GM18867 (cell line): ENCODE measurements around the gene TXNDC12.
"Not testable (repeated sequence)": the region's sequence is repeated elsewhere in the genome, so short reads cannot be mapped to it uniquely, and the experiment has no call there.

Experiments used
- ATAC-seq: cut with Tn5 transposase; IDR thresholded peaks from one replicate; pipeline ENCODE4 v1.9.1; 2021; ENCODE audit warnings: mild to moderate bottlenecking, moderate library complexity; ENCODE audit not compliant: unreplicated experiment

TXNDC12 gene

DNA sequence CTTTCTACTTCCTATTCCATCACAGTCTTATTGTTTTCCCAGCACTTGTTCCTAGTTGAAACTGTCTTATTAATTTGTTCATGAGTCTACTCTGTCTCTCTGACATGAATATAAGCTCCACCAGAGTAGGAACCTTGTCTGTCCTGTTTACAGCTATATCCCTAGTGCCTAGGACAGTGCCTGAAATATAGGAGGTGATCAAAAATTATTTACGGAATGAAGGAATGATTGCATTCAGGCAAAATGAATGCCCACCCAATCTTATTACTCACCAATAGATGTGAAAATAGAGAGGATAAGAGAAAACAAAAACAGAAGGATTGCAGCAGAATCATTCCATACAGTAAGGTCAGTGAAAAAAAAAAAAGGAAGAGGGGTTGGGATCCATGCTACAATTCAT, 1.1 kb downstream of the TXNDC12 start:
- no peak for ATAC-seq

DNA sequence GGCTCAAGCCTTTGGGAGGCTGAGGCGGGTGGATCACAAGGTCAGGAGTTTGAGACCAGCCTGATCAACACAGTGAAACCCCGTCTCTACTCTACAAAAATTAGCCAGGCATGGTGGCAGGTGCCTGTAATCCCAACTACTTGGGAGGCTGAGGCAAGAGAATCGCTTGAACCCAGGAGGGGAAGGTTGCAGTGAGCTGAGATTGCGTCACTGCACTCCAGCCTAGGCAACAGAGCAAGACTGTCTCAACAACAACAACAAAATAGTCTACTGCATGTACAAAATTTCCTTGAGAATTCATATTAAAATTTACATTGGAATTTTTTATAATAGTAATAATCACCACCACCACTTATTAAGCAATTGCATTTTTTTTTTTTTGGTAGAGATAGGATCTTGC, 5.7 kb downstream of the TXNDC12 start:
- ATAC-seq = not testable (repeated sequence)

DNA sequence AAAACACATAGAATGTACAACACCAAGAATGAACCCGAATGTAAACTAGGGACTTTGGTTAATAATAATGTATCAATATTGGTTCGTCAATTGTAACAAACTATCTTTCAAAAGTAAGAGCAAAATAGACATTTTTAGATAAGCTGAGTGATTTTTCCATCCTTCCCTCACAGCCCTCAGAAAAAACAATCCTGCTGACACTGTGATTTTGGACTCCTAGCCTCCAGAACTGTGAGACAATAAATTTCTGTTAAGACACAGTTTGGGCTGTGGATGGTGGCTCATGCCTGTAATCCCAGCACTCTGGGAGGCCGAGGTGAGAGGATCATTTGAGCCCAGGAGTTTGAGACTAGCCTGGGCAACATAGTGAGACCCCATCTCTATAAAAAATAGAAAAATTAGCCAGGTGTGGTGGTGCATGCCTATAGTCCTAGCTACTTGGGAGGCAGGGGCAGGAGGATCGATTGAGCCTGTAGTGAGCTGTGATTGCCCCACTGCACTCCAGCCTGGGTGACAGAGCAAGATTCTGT, 9.3 kb downstream of the TXNDC12 start:
- not testable (repeated sequence) for ATAC-seq

DNA sequence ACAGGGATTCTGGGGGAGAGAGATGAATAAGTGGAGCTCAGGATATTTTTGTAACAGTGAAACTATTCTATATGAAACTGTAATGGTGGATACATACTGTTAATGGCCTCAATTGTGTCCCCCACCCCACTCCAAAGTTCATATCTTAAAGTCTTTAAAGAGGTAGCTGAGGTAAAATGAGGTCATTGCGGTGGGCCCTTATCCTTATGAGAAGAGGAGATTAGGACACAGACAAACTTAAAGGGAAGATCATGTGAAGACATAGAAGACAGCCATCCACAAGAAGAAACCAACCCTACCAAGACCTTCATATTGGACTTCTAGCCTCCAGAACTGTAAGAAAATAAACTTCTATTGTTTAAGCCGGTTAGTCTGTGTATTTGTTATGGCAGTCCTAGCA, 9.8 kb downstream of the TXNDC12 start:
- ATAC-seq = no peak

DNA sequence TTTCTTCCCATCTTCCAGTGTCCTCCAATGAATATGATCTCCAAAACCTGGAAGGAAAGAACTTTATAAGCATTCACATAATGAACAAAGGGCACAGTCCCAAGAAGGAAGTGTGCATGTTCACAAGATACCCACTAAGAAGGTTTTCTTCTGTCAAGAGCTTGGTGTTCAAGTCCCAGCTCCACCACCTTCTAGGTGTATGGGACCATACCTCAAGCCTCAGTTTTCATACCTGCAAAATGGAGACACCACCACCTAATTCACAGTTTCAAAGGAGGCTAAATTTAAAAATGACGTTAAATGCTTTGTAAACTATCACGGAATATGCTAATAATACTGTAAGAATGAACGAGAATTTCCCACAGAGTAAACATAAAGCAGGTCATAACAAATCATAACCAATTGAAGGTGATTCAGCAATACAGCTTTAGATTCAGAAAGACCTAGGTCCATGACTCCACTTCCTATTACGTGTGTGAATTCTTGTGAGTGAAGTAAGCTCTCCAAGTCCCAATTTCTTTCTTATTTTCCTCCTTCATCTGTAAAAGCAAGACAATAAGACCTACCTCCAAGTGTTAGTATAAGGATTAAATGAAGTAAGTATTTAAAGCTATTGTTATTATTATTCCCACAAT, 13.3 kb downstream of the TXNDC12 start:
- ATAC-seq = no peak

DNA sequence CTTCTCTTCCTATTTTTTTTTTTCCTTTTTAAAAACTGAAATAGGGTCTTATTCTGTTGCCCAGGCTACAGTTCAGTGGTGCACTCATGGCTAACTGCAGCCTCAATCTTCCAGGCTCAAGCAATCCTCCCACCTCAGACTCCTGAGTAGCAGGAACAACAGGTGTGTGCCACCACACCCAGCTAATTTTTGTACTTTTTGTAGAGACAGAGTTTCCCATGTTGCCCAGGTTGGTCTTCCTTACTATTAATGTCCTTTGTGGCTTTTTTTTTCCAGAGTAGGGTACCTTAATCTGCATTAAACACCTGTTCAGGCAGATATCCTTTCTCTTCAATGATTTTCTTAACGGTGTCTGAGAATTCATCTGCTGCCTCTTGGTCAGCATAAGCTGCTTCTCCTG, 17.1 kb downstream of the TXNDC12 start:
- ATAC-seq = no peak

DNA sequence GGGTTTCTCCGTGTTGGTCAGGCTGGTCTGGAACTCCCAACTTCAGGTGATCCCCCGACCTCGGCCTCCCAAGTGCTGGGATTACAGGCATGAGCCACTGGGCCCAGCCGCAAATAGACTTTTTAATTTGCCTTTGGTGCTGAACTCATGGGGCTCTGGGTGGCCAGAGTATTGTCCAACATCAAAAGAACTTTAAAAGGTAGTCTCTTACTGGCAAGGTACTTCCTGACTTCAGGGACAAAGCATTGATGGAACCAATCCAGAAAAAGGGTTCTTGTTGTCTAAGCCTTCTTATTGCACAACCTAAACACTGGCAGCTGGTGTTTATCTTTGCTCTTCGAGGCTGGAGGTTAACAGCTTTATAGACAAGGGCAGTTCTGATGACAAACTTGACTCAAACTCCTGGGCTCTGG, 17.6 kb downstream of the TXNDC12 start:
- no peak for ATAC-seq

DNA sequence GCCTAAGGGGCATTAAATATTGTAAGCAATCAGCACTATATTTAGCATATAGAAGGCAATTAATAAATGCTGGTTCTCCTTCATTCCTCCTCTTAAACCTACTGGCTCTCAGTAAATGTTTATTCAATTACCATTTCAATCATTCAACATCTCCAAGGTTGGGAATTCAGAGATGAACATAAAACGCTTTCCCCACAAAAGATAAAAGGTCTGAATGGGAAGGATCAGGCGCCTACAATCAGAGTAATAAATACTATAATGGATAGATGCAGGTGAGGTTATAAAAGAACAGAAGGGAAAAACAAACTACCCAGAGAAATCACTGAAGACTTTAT, 21.0 kb downstream of the TXNDC12 start:
- no peak for ATAC-seq

DNA sequence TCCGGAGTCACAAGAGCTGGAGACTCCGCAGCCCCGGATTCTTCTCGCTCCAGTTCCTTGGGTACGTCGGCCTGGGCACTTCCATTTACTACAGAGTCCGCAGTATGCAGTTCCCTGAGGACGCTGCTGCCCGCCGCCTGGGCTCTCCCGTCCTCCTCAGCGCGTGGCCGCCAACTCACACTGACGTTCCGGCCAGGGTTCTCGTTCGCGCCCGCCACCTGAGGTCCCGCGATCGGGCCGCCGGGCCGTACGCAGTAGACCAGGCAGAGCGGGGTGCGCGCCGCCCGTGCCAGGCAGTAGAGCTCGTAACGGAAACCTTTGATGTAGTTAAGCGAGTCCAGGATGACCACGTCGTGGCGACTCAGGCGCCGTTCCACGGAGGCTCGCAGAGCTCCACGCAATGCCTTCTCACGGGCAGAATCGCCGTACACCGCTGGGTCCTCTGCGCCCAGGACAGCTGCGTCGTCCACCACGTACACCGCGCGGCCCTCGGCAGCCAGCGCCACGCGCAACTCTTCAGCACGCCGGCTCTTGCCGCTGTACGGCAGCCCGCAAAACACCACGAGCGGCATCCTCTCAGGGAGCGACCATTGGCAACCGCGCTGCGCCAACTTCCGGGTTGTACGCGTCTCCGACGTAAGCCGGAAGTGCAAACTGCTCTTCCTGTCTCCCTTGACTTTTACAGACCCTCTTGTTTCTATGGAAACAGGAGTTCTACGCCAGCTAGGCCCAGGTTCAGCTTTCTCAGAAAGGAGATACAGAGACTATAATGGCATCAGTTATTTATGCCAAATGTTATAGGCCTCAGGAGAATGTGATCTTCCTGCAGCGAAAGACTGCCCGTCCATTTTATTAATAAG, 21.6 kb downstream of the TXNDC12 start, which contains the start of gene KTI12:
KTI12 (minus strand) TSS at position 621 of the 860 bp plus-strand sequence; CDS start at position 572, 49 bp downstream.
- ATAC-seq = peak; percentile 84

DNA sequence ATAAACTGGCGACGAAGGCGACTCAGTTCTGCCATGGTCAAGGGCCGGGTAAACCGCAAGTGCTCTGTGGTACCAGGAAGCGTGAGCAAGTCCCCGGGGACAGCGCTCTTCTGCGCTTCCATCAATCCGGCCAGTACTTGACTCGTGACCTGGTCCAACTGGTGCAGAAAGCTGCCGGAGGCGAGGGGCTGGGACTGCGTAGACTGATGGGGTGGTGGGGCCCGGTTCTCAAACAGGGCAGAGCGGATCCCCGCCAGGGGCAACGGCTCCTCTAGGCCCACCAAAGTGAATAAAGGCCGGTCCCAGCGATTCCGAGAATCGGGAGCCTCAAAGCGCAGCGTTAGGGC, 22.2 kb downstream of the TXNDC12 start:
- no peak for ATAC-seq

DNA sequence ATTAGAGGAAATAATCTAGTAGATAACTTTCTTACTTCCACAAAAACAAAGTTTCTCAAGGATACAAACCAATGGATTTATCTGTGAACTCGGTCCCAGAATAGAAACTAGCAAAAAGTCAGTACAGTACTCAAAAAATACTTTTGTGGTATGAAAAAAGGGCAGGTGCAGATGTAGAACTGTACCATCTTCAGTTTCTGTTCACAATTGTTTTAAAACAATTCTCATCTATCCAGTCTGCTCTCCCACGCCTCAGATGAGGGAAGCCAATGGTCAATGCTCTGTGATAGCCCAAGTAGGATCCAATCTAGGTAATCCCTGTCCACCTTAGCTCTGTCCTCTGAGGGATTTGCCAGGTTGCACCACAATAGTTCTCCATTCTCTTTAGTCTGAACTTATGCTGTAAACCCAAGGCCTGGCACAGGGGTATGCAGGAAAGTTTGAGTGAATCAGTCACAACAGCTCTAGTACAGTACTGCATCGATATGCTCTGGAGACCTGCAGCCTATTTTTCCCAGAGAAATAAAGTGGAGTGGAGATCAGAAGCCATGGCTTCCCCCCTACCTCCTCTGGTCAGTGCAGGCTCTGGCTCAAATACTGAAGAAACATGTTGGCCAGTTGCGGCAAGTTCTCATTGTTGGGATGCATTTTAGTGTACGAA, 22.7 kb downstream of the TXNDC12 start:
- no peak for ATAC-seq

DNA sequence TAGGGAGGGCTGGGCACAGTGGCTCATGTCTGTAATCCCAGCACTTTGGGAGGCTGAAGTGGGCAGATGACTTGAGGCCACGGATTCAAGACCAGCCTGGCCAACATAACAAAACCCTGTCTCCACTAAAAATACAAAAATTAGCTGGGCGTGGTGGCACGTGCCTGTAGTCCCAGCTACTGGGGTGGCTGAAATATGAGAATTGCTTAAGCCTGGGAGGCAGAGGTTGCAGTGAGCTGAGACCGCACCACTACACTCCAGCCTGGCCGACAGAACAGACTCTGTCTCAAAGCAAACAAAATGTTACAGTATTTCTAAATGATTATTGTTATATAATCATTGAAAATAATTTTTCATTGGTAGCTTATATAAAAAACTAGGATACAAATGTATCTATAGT, 26.2 kb downstream of the TXNDC12 start:
- ATAC-seq = not testable (repeated sequence)

DNA sequence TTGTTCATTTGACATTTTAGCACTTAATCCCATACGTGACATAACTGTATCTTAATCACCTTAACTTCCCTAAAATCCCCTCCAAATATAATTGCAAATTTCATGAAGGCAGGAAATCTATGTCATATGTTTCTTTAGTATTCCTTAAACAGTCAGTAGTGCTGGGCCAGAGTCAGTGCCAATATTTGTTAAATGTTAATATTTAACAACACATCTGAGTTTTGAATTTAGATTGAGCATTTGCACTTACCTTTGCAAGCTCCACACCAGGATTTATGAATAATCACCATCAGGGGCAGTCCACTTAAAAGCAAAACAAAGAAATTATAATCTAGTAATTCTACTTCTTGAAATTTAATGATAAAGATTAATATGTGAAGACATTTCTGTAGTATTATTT, 26.7 kb downstream of the TXNDC12 start:
- ATAC-seq = no peak

DNA sequence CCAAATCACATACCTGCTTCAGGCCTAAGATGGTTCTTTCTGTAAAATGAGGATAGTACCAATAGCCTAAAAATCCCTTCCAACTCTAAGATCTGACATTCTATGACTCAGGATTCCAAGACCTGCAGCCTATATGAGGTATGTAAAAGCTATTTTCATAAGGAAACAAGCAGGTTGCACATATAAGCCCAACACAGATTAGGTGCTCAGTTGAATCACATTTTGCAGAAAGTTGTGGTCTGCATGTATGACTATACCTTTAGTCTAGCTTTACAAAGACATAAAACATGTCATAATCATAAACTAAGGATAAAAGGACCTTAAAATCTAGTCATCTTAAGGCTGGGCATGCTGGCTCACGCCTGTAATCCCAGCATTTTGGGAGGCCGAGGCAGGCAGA, 28.7 kb downstream of the TXNDC12 start:
- no peak for ATAC-seq

DNA sequence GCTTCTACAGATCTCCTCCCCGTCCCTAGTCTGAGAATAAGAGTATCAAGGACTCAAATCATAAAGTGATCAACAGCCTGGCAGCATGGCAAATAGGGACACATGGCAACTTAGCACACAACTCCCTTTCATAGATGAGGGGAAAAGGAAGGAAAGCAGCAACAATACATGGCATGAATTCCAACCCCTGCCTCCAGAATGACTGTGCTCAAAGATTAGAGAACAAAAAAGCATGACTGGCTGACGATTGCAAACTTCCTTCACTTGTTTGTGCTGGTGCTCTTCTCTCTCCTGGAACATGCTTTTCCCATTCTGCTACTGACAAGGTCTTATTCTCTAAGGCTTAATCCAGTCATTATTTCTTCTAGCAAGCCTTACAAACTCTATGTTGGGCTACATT, 32.9 kb downstream of the TXNDC12 start:
- no peak for ATAC-seq

DNA sequence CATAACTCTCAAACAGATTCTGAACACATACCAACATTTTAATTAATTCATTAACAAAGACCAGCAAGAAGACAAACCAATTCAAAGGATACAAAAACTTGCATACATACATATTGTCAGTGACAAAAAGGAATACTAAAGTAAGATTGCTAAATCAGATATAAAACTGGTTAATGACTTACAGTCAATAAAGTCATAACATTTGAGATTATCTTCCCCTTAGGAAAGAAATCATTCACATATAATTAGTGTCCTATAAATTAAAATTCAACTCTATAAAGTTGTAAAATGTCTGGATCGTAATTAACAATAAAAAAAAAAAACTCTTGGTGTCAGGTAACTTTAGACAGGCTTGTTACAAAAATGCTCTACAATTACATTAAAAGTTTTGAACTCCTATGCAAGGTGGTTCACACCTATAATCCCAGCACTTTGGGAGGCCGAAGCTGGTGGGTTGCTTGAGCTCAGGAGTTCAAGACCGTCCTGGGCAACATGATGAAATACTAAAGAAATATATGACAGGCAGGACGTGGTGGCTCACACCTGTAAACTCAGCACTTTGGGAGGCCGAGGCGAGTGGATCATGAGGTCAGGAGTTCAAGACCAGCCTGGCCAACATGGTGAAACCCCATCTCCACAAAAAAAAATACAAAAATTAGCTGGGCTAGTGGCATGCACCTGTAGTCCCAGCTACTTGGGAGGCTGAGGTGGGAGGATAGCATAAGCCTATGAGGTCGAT, 46.8 kb downstream of the TXNDC12 start:
- no peak for ATAC-seq

DNA sequence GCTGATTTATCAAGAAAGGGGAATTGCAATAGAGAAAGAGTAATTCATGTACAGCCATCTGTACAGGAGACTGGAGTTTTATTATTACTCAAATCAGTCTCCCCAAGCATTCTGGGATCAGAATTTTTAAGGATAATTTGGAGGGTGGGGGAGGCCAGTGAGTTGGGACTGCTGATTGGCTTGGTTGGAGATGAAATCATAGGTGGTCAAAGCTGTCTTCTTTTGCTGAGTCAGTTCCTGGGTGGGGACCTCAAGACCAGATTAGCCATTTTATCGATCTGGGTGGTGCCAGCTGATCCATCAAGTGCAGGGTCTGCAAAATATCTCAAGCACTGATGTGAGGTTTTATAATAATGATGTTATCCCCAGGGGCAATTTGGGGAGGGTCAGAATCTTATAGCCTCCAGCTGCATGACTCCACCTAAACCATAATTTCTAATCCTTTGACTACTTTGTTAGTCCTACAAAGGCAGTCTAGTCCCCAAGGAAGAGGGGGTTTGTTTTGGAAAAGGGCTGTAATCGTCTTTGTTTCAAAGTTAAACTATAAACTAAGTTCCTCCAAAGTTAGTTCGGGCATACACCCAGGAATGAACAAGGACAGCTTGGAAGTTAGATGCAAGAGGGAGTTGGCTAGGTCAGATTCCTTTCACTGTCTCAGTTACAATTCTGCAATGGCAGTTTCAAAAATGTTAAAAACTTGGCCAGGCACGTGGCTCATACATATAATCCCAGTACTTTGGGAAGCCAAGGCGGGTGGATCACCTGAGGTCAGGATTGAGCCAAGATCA, 47.6 kb downstream of the TXNDC12 start:
- no peak for ATAC-seq

DNA sequence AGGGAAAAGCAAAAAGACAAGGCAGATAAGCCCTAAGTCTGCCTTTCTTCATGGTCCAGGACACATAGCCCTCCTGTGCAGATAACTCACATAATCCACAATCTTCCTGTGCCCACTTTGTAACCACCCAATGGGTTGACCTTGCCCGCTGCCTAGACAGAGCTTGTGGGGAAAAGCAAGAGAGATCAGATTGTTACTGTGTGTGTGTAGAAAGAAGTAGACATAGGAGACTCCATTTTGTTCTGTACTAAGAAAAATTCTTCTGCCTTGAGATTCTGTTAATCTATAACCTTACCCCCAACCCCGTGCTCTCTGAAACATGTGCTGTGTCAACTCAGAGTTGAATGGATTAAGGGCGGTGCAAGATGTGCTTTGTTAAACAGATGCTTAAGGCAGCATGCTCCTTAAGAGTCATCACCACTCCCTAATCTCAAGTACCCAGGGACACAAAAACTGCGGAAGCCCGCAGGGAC, 48.9 kb downstream of the TXNDC12 start:
- not testable (repeated sequence) for ATAC-seq

DNA sequence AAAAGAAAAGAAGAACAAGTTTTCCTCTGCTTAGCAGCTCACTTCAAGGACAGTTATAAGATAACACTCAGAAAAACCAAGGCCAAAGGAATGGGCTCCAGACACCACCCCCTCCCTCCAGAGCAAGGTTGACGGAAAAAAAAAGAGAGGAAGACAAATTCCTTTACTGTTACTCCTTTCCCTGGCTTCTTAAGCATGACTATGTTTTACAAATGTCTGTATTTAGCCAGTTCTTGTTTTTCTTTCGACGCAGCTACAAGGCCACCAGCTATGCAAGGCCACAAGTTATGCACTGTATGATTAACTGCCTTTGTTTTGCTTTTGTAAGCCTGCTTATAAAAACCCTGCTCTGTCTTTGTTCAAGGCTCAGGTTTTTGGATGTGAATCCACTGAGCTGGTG, 49.4 kb downstream of the TXNDC12 start:
- ATAC-seq = not testable (repeated sequence)

DNA sequence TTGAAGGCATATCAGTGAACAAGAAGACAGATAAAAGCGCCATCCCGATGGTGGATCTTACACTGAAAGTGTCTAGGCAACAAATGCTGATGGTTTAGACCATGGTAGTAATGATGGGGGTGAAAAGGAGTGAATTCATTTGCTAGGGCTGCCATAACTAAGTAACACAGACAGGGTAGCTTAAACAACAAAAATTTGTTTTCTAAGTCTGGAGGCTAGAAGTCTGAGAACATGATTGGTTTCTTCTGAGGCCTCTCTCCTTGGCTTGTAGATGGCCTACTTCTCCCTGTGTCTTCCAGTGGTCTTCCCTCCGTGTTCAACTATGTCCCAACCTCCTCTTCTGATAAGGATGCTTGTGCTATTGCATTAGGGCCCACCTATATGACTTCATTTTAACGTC, 51.1 kb downstream of the TXNDC12 start:
- ATAC-seq = no peak
